A549 treated with CpdA at 1 μM for 4 hours (cell line): ENCODE data around the gene ZNF585A. TPM values are rescaled to one million over a fixed set of nuclear protein-coding genes. Genes with fewer than 3 reads are reported as not detected.

Experiments
- total RNA-seq: library from RNA; stranded (reverse); fragments of 200-300 nt; extraction: Qiagen RNA extraction; gene quantifications from 5 replicates; pipeline ENCODE4 v1.2.3, GENCODE V29; 2022; ENCODE audit warnings: low read depth

ZNF585A gene
- 5.7 to 8.2 TPM (median 5.9 TPM) in 5 replicates for total RNA-seq

DNA sequence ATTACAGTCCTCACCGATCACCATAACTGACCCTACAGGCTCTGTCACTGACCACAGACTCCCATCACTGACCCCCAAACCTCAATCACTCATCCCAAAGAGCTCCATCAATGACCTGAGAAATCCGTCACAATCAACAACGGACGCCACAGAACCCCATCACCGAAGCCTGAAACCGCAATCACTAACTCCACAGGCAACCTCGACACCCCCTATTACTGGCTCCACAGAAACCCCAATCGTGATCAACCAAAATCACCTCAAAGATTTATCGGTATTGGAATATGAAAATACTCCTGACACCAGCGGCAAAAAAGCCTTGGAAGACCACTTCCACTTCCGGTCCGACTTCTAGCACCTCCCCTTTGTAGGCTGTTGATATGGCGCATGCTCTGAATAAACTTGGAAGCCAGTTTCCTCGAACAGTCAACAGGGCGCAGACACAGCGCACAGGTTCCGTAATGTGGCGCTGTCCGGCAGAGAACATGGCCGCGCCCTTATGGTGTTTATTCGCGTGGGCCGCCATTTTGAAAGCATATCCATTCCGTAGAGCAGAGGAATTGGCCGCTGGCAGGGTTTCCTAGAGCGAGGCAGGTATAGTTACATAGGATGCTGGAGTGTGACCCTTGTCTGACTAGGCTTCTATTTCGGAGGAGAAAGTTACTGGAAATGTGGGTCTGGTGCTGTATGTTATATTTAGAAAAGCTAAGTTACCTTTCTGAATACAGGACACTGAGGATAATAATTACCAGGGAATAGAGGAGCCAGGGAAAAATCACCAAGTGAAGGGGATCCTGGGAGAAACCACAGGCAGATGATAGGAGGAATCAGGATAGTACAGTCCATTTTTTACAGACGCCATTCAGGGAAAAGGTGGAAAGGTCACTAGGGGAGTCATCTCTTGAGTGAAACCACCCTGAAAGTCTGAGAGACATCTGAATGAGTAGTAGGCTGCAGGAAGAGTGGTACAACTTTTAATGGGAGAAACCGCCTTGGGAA lies at the start of gene ZNF585A:
ZNF585A (minus strand) TSS at position 328 of the 999 bp plus-strand sequence. CDS start 2,785 bp downstream, outside the sequence.

DNA sequence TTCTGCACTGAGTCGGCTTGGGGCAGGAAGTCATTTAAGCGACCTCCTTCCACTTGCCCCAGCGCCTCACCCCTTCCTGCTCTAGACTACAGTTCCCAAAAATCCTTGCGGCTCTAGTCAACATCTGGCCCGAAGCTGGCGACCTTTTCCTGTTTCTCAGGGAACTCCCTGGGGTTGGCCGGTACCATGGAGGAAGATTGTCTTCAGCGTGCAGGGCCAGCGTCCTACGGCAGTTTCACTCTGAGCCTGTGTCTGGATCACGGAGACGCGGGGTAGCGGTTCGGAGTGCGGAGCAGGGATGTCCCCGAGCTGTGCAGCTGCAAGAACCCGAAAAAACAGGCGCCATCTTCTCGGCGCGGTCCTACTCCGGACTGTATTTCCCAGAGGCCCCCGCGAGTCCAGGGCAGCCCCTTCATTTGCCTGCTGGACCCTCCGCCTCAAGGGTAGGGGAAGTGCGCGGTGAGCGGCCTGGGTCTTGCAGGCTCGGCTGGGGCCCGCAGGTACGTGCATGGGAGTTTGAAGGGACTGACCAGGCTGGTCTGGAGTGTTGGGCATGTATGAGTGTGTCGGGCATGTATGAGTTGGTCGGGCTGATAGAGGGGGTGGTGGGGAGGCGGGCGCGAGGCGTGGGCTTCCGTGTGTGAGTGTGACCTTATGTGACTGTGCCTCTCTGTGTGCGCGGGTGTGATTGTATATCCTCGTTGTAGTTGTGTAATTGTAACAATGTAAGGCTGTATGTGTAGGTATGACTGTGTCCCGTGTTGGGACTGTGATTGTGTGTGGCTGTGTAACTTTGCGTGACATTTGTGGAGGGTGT lies 45.5 kb upstream of the ZNF585A start, which contains the start of gene ZNF383:
ZNF383 (plus strand) TSS at position 440 of the 817 bp plus-strand sequence. CDS start 12,240 bp downstream, outside the sequence.

Other genes with a start within 250 kb of the ZNF585A start
- gene ZNF420, start 94.3 kb downstream of the ZNF585A start, total RNA-seq: 3.5 to 6.2 TPM (median 4.7 TPM) in 5 replicates
- 2.8 to 3.5 TPM (median 3.3 TPM) in 5 replicates for gene ZNF585B, start 37.8 kb upstream of the ZNF585A start, total RNA-seq
- 6.3 to 7.7 TPM (median 6.9 TPM) in 5 replicates for gene ZNF383, start 45.5 kb upstream of the ZNF585A start, total RNA-seq
- 3.0 to 5.0 TPM (median 3.2 TPM) in 5 replicates for gene ZNF527, start 198.4 kb upstream of the ZNF585A start, total RNA-seq